H1 (cell line): ENCODE data around the gene PTPRT. TPM values are rescaled to one million over a fixed set of nuclear protein-coding genes. Genes with fewer than 3 reads are reported as not detected.

Experiments
- CTCF ChIA-PET: fragments of 300-600 bp; sonication (Branson Sonifier 250); formaldehyde crosslinking; loops from one replicate; lab custom pipeline; 2021; ENCODE audit not compliant: partially characterized antibody; lab: Charles Lee
- POLR2A ChIA-PET: fragments of 300-600 bp; sonication (Branson Sonifier 250); formaldehyde crosslinking; loops from one replicate; lab custom pipeline; 2021; ENCODE audit warnings: inconsistent platforms; ENCODE audit not compliant: partially characterized antibody; lab: Charles Lee
- DNase-seq, 2 experiments: peaks; one replicate each; pipeline versions ENCODE4 v3.0.0 to v3.0.0-alpha.2; 2010 to 2022; ENCODE audit warnings: low spot score in 2 of 2, low read depth in 1 of 2, mixed read lengths in 1 of 2
- FAIRE-seq: peaks from 2 replicates; lab custom pipeline; 2011; peaks lifted over from hg19 to GRCh38; lab: Jason Lieb, UNC
- H2AFZ ChIP-seq: 2 replicates; pipeline ENCODE4 v1.8.1; 2012; ENCODE audit warnings: low read length, inconsistent platforms
- H2AK5ac ChIP-seq: 2 replicates; pipeline ENCODE4 v1.6.1; 2013; ENCODE audit warnings: low read depth, low read length
- H2BK120ac ChIP-seq: replicated peaks from 2 replicates; pipeline ENCODE3; 2013; ENCODE audit warnings: low read depth, low read length, inconsistent platforms
- H2BK12ac ChIP-seq: 2 replicates; pipeline ENCODE4 v1.6.1; 2013; ENCODE audit warnings: low read depth, low read length
- H2BK15ac ChIP-seq: 2 replicates; pipeline ENCODE4 v1.6.1; 2013; ENCODE audit warnings: low read length
- H2BK20ac ChIP-seq: 2 replicates; pipeline ENCODE4 v1.6.1; 2013; ENCODE audit warnings: low read length
- H2BK5ac ChIP-seq: 2 replicates; pipeline ENCODE4 v1.6.1; 2013; ENCODE audit warnings: low read depth, low read length
- H3K14ac ChIP-seq: 2 replicates; pipeline ENCODE4 v1.6.1; 2013; ENCODE audit warnings: inconsistent platforms; ENCODE audit not compliant: insufficient read length
- H3K18ac ChIP-seq: 2 replicates; pipeline ENCODE4 v1.6.1; 2013; ENCODE audit warnings: low read length; ENCODE audit errors: extremely low read depth
- H3K23ac ChIP-seq: 2 replicates; pipeline ENCODE4 v1.6.1; 2013; ENCODE audit warnings: inconsistent platforms; ENCODE audit not compliant: insufficient read length
- H3K23me2 ChIP-seq: 2 replicates; pipeline ENCODE4 v1.6.1; 2013; ENCODE audit warnings: low read depth, low read length
- H3K27ac ChIP-seq: 2 replicates; pipeline ENCODE4 v1.6.1; 2011; ENCODE audit warnings: low read depth, low read length, inconsistent platforms
- H3K27me3 ChIP-seq, 4 experiments: replicated peaks in 1 of 4; 1 replicate in 1 of 4; 2 replicates in 3 of 4; pipeline versions ENCODE4 v1.6.1 to v1.8.1; 2011 to 2013; ENCODE audit warnings: low read length in 3 of 4, mild to moderate bottlenecking in 3 of 4, inconsistent platforms in 2 of 4, mixed read lengths in 2 of 4, moderate library complexity in 1 of 4; ENCODE audit not compliant: control insufficient read depth in 3 of 4, insufficient read depth in 3 of 4; ENCODE audit errors: extremely low read depth in 1 of 4
- H3K36me3 ChIP-seq, 4 experiments: 2 replicates each; pipeline versions ENCODE4 v1.6.1 to v1.8.1; 2011 to 2013; ENCODE audit warnings: mild to moderate bottlenecking in 4 of 4, low read length in 3 of 4, moderate library complexity in 2 of 4, control low read depth in 1 of 4, inconsistent platforms in 1 of 4; ENCODE audit not compliant: insufficient read depth in 4 of 4, control insufficient read depth in 2 of 4
- H3K4ac ChIP-seq: replicated peaks from 2 replicates; pipeline ENCODE3; 2013; ENCODE audit warnings: low read length, low read depth, mixed read lengths, inconsistent platforms; ENCODE audit not compliant: insufficient read length
- H3K4me1 ChIP-seq, 4 experiments: replicated peaks in 1 of 4; 1 replicate in 1 of 4; 2 replicates in 3 of 4; pipeline versions ENCODE4 v1.6.1 to v1.8.1; 2011 to 2013; ENCODE audit warnings: low read length in 3 of 4, inconsistent platforms in 2 of 4, mixed read lengths in 1 of 4; ENCODE audit not compliant: insufficient read depth in 4 of 4, control insufficient read depth in 3 of 4
- H3K4me2 ChIP-seq, 2 experiments: 2 replicates each; pipeline versions ENCODE4 v1.6.1 to v1.8.1; 2011 to 2013; ENCODE audit warnings: low read depth in 2 of 2, low read length in 2 of 2, control low read depth in 1 of 2, inconsistent platforms in 1 of 2, mild to moderate bottlenecking in 1 of 2; ENCODE audit not compliant: insufficient read depth in 1 of 2
- H3K4me3 ChIP-seq, 4 experiments: fragments of 200-600, 300-600 bp in 1 of 4; sonication (generic), shearing (Covaris generic), sonication (Bioruptor Twin) in 1 of 4; 2 replicates each; pipeline versions ENCODE4 v1.5.1 to v1.8.1; 2011 to 2016; ENCODE audit warnings: low read length in 4 of 4, low read depth in 3 of 4, control low read depth in 2 of 4, inconsistent platforms in 2 of 4, mild to moderate bottlenecking in 2 of 4, mixed read lengths in 1 of 4, moderate library complexity in 1 of 4; ENCODE audit not compliant: insufficient read depth in 2 of 4; ENCODE audit errors: extremely low read depth in 1 of 4
- H3K56ac ChIP-seq: replicated peaks from 2 replicates; pipeline ENCODE3; 2013; ENCODE audit warnings: low read depth, mild to moderate bottlenecking, mixed read lengths, low read length, inconsistent platforms; ENCODE audit not compliant: insufficient read length
- H3K79me1 ChIP-seq: 2 replicates; pipeline ENCODE4 v1.6.1; 2013; ENCODE audit warnings: low read depth, low read length, control low read depth
- H3K79me2 ChIP-seq, 2 experiments: 2 replicates each; pipeline versions ENCODE4 v1.6.1 to v1.8.1; 2012 to 2013; ENCODE audit warnings: low read length in 2 of 2, mild to moderate bottlenecking in 2 of 2, inconsistent platforms in 1 of 2; ENCODE audit not compliant: insufficient read depth in 2 of 2, control insufficient read depth in 1 of 2
- H3K9ac ChIP-seq, 4 experiments: replicated peaks in 1 of 4; 1 replicate in 1 of 4; 2 replicates in 3 of 4; pipeline versions ENCODE4 v1.6.1 to v1.8.1; 2011 to 2013; ENCODE audit warnings: low read depth in 3 of 4, low read length in 3 of 4, control low read depth in 2 of 4, mild to moderate bottlenecking in 2 of 4, moderate library complexity in 2 of 4, inconsistent platforms in 1 of 4; ENCODE audit errors: extremely low read depth in 1 of 4
- H3K9me3 ChIP-seq, 2 experiments: 2 replicates each; pipeline versions ENCODE4 v1.6.1 to v1.8.1; 2012 to 2013; ENCODE audit warnings: mild to moderate bottlenecking in 2 of 2, moderate library complexity in 2 of 2, control low read depth in 1 of 2, inconsistent platforms in 1 of 2, low read depth in 1 of 2, low read length in 1 of 2, mixed read lengths in 1 of 2; ENCODE audit not compliant: insufficient read depth in 2 of 2
- H4K20me1 ChIP-seq, 2 experiments: replicated peaks in 1 of 2; 2 replicates each; pipeline versions ENCODE3 to v1.8.1; 2011 to 2013; ENCODE audit warnings: inconsistent platforms in 2 of 2, low read length in 2 of 2, mild to moderate bottlenecking in 1 of 2; ENCODE audit not compliant: insufficient read depth in 2 of 2, control insufficient read depth in 1 of 2
- H4K5ac ChIP-seq: 2 replicates; pipeline ENCODE4 v1.6.1; 2013; ENCODE audit warnings: low read length, low read depth, mixed read lengths, inconsistent platforms; ENCODE audit not compliant: insufficient read length
- H4K8ac ChIP-seq: 2 replicates; pipeline ENCODE4 v1.8.0; 2013; ENCODE audit warnings: mild to moderate bottlenecking, moderate library complexity, low read length, inconsistent platforms; ENCODE audit not compliant: insufficient read depth; ENCODE audit errors: extremely low read depth
- H4K91ac ChIP-seq: replicated peaks from 2 replicates; pipeline ENCODE3; 2013; ENCODE audit warnings: low read length, mixed read lengths, inconsistent platforms; ENCODE audit not compliant: insufficient read length
- ASH2L ChIP-seq: fragments of 200-600, 300-600 bp; sonication (generic); IDR thresholded peaks from one replicate; pipeline ENCODE4 v1.7.1; 2017; ENCODE audit warnings: low read length
- BACH1 ChIP-seq: IDR thresholded peaks from 2 replicates; pipeline ENCODE4 v1.6.1; 2012; ENCODE audit warnings: low read length, improper control_type of control experiment
- CHD2 ChIP-seq: IDR thresholded peaks from 2 replicates; pipeline ENCODE4 v1.6.1; 2012; ENCODE audit warnings: low read length, improper control_type of control experiment
- CREB1 ChIP-seq: IDR thresholded peaks from 2 replicates; pipeline ENCODE4 v1.6.1; 2012; ENCODE audit warnings: inconsistent platforms
- KDM1A ChIP-seq: fragments of 200-600, 300-600 bp; sonication (generic); IDR thresholded peaks from 2 replicates; pipeline ENCODE4 v1.7.1; 2016; ENCODE audit warnings: mild to moderate bottlenecking, low read length, borderline replicate concordance
- NANOG ChIP-seq: IDR thresholded peaks from 2 replicates; pipeline ENCODE4 v1.6.1; 2011; ENCODE audit warnings: low read length, low read depth, mild to moderate bottlenecking, inconsistent platforms; ENCODE audit not compliant: insufficient read depth, poor library complexity, severe bottlenecking
- RAD21 ChIP-seq, 2 experiments: IDR thresholded peaks in 1 of 2; conservative IDR thresholded peaks in 1 of 2; 2 replicates each; pipeline ENCODE4 v1.6.1; 2011; ENCODE audit warnings: low read depth in 2 of 2, low read length in 2 of 2, improper control_type of control experiment in 1 of 2, inconsistent platforms in 1 of 2, mild to moderate bottlenecking in 1 of 2, moderate library complexity in 1 of 2
- RBBP5 ChIP-seq: IDR thresholded peaks from 2 replicates; pipeline ENCODE4 v1.7.1; 2012; ENCODE audit warnings: low read depth, mild to moderate bottlenecking, inconsistent platforms, low read length, moderate library complexity, borderline replicate concordance
- SP1 ChIP-seq: IDR thresholded peaks from 2 replicates; pipeline ENCODE4 v1.6.1; 2011; ENCODE audit warnings: low read depth, low read length
- SP2 ChIP-seq: IDR thresholded peaks from 2 replicates; pipeline ENCODE4 v1.6.1; 2012; ENCODE audit warnings: mild to moderate bottlenecking, low read length, inconsistent platforms
- TCF12 ChIP-seq: IDR thresholded peaks from 2 replicates; pipeline ENCODE4 v1.6.1; 2011; ENCODE audit warnings: low read depth, mild to moderate bottlenecking, low read length
- YY1 ChIP-seq: IDR thresholded peaks from 2 replicates; pipeline ENCODE4 v1.6.1; 2011; ENCODE audit warnings: low read depth, mild to moderate bottlenecking, low read length
- polyA plus RNA-seq, 7 experiments: library from polyadenylated mRNA; depleted of rRNA in 3 of 7; stranded (reverse) in 5 of 7; unstranded in 2 of 7; fragments of >200 nt in 5 of 7; fragments of 200-250 nt in 2 of 7; gene quantifications; 1 replicate in 5 of 7; 2 replicates in 1 of 7; 4 replicates in 1 of 7; pipeline versions ENCODE4 v1.2.1 to v1.2.3, GENCODE V29; 2011 to 2013; ENCODE audit warnings: missing spikeins in 2 of 7, mixed read lengths in 2 of 7
- total RNA-seq: library from RNA; stranded (reverse); fragmentation: NEBNext Ultra II Directional; extraction: Animal tissue kit (Norgen Biotek cat#: 25700); gene quantifications from 2 replicates; pipeline ENCODE4 v1.2.1, GENCODE V29; 2021
- TF ChIP-seq, protein P1 (sequence below): IDR thresholded peaks from 2 replicates; pipeline ENCODE4 v1.6.1; 2012; ENCODE audit warnings: low read length, inconsistent platforms

PTPRT gene
- total and polyA plus RNA-seq, 2 of the 8 experiments (the other 6 are each of a cell fraction or from before 2014, with no cell fraction given): 0.33 to 1.8 TPM

DNA sequence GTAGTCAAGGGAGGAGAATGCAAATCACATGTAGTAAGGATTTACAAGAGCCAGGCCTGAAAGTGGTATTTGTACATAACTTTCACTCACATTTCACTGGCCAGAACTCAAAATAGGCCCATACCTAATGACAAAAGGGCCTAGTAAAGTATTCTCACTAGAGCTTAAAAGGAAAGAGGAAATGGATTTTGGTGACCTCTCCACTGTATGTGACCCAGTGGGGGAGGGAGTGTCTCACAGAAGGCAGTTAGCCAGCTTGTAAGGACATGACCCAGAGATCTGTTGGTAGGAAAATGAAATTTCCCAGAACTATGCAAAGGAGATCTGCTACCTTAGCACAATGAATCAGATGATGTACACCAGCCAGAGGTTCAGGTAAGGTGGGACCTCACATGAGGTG, 124.4 kb downstream of the PTPRT start:
- FAIRE-seq: no peak

More for the DNA sequence above, 124.4 kb downstream of the PTPRT start:
- Histone ChIP-seq H3K27ac (no peak overlapping the region), H3K9me3 (no peaks in the 10 kb centered on the region), H3K23ac (no peak overlapping the region), H3K4me2 (no peak overlapping the region), H4K5ac (no peak overlapping the region), H3K14ac (no peak overlapping the region), H4K91ac (no peak overlapping the region), H3K4ac (no peak overlapping the region), H3K56ac (no peak overlapping the region), H3K27me3 (no peaks in the 10 kb centered on the region), H3K18ac (no peak overlapping the region), H3K4me1 (no peaks in the 10 kb centered on the region), H3K79me1 (no peaks in the 10 kb centered on the region), H3K23me2 (peaks cover 2% of the 10 kb centered on the region; the same call in 1 of the 2 replicates), H3K79me2 (no peaks in the 10 kb centered on the region), H2BK5ac (no peak overlapping the region), H2BK20ac (no peak overlapping the region), H2BK120ac (no peak overlapping the region), H2BK12ac (no peak overlapping the region), H2AFZ (no peak overlapping the region), H3K36me3 (no peaks in the 10 kb centered on the region), H3K4me3 (no peak overlapping the region), H2BK15ac (no peak overlapping the region), H3K9ac (no peak overlapping the region), H4K20me1 (no peaks in the 10 kb centered on the region), H2AK5ac (no peak overlapping the region), H4K8ac (no peak overlapping the region)
- ChIA-PET CTCF (interaction anchor here (0.9 to 1.2 kb wide), 2 partner anchors 37 to 100 kb away, joined by 3 to 4 read pairs; no protein-coding TSS in a partner anchor), POLR2A (no interaction called here)
- DNase-seq: no peak
- TF ChIP-seq, protein P1, sequence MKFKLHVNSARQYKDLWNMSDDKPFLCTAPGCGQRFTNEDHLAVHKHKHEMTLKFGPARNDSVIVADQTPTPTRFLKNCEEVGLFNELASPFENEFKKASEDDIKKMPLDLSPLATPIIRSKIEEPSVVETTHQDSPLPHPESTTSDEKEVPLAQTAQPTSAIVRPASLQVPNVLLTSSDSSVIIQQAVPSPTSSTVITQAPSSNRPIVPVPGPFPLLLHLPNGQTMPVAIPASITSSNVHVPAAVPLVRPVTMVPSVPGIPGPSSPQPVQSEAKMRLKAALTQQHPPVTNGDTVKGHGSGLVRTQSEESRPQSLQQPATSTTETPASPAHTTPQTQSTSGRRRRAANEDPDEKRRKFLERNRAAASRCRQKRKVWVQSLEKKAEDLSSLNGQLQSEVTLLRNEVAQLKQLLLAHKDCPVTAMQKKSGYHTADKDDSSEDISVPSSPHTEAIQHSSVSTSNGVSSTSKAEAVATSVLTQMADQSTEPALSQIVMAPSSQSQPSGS: no peak
- TF ChIP-seq SP2 (no peak), SP1 (no peak), KDM1A (no peak), YY1 (no peak), CHD2 (no peak), BACH1 (no peak), CREB1 (no peak), RAD21 (IDR thresholded peaks at IDR 0.05 in 1 of 2, conservative IDR thresholded peaks at IDR 0.05 in 1 of 2; ENCODE audit: low read depth in 2 of 2, low read length in 2 of 2) (no peak), NANOG (no peak), ASH2L (no peak), TCF12 (no peak), RBBP5 (no peak)
